Measurements from ENCODE around the gene GPR153.
"Not testable (repeated sequence)": the region's sequence is repeated elsewhere in the genome, so short reads cannot be mapped to it uniquely, and the experiment has no call there.

GPR153 gene

GRCh38 chr1:6260961-6261614 is at the start of gene GPR153:
Gene GPR153, minus strand, starts transcription at chr1:6261098. Its CDS starts 6,193 bp downstream, at chr1:6254905.
- DNase-seq = no peak

DNA sequence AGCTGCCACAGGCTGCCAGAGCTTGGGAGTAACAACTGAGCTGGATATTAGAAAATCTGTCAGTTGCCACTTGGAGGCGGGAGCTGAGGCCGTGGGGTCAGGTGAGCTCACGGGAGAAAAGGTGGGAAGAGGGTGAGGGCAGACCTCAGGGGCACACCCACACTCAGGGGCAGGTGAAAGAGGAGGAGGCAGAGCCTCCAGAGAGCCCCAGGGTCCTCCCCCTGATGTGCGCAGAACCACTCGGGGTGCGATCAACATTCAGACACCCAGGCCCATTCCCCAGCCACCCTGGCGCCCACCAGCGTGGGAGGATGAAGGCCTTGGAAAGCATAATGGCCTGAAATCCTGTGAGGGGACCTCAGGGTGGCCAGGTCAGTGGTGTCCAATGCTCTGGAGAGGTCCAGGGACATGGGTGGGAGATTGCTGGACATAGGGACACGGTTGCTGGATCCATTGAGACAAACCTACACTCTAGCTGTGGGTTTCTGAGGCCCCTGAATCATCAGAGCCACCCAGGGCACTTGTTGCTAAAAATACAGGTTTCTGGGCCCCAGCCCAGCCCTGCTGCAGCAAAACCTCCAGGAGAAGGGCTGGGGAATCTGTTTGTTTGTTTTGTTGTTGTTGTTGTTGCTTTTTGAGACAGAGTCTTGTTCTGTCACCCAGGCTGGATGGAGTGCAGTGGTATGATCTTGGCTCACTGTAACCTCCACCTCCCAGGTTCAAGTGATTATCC is 49.4 kb upstream of the GPR153 start:
- no peak for DNase-seq

DNA sequence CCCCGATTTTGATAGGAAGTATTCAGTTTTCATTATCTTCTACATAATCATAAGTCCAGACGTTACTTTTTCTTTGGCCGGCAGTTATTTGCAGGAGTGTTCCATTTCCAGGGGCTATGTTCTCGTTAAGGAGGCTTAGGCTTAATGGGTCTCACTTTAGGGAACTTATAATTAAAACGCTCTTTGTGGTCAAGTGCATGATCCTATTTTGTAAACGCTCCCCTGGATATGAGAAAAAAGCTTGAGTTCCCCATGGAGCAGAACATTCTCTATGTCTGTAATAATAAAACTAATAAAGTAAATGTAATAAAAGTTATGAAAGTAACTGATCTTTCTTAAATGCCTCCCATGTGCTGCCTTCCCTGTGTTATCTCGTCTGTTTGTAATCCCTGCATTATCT is 48.7 kb upstream of the GPR153 start:
- DNase-seq = no peak

GRCh38 chr1:6308449-6308848 is 47.6 kb upstream of the GPR153 start:
- DNase-seq = no peak

DNA sequence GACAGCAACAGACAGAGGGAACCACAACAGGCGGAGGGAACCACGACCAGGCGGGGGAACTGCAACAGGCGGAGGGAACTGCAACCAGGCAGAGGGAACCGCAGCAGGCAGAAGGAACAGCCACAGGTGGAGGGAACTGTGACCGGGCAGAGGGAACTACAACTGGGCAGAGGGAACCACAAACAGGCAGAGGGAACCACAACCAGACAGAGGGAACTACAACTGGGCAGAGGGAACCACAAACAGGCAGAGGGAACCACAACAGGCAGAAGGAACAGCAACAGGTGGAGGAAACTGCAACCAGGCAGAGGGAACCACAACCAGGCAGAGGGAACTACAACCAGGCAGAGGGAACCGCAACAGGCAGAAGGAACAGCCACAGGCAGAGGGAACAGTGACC is 46.8 kb upstream of the GPR153 start:
- not testable (repeated sequence) for DNase-seq

- DNase-seq = no peak
These were observed 46.2 kb upstream of the GPR153 start for GRCh38 chr1:6307099-6307498.

GRCh38 chr1:6303397-6304012 is 42.6 kb upstream of the GPR153 start:
- no peak for DNase-seq

GRCh38 chr1:6302568-6302967 is 41.7 kb upstream of the GPR153 start:
- DNase-seq = no peak

DNA sequence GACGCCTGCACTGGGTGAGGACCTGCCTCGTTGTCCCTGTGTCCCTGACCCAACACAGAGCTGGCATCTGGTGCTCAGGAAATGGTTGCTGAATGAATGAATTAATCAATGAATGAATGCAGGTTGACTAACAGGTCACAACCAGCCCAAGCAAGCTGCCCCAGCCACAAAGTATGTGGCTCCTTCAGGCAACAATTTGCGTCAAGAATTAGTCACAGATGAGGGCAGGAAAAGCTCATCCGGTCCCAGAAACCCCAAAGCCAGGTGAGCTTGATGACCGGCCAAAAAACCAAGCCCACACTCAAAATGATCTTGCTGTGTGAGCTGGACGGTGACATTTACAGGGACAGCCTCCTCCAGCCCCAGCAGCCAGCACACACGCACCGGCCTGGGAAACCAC is 40.6 kb upstream of the GPR153 start:
- no peak for DNase-seq

- no peak for DNase-seq
These were observed 39.6 kb upstream of the GPR153 start for GRCh38 chr1:6300342-6301048.

DNA sequence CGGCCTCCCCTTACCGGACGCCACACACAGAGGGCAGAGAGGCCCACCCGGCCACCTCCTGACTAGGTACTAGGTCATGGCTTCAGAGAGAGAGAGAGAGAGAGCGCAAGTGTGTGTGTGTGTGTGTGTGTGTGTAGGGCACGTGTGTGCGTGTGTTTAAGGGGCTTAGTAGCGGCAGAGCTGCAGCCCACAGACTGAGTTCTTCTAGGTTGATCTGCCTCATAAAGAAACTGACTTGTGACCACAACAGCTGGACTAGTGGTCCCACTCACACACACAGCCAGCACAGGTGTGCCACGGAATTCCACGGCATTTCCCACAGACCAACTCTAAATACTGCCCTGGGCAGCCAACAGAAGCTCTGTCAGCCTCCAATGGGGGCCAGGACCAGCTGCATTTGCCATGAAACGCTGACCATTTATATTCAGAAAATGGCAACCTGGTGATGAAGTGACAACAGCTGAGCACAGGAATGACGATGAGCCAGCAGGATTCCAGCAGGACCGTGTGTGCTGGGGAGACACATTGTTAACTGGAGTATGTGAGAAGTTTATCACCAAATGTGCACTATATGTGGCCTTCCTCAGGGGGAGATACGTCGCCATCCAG is 38.8 kb upstream of the GPR153 start:
- no peak for DNase-seq

DNA sequence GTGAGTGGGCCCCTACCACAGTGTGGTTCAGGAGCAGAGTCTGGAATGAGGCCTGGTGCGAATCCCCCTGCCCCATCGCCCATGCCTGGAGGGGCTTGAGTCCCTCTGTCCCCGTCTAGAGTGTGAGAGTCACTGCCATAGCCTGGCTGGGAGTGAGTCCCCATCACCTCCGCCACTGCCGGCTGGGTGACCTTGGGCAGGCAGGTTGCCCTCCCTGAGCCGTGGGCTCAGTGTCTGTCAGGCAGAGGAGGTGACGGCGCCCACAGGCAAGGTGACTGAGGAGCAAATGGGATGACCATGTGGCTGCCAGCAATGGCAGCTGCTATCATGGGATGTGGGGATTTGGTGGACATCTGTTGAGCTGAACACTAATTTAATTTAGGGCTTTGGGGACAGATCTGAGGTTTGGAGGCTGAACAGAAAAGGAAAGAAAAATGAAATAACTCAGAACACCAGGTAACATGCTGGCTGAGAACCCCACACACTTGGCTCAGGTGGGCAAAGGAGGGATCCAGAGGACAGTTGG is 38.1 kb upstream of the GPR153 start:
- DNase-seq = no peak

DNA sequence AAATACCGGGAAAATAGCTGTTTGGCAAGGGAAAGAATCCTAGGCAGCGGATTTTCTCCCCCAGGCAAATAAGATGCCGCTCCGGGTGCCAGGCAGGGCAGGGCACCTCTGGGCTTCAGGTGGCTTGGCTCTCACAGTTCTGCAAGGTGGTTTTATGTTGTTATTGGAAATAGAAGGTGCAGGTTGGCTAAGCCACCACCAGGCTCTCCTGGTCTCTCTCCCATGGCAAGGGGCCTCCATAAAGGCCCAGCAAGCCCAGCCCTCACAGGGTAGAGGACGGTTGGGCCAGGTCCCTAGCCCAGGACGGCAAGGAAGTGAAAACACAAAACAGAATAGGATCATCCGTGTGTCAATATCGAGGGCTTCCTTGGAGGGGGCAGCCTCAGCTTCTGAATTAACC is 37.6 kb upstream of the GPR153 start:
- no peak for DNase-seq

DNA sequence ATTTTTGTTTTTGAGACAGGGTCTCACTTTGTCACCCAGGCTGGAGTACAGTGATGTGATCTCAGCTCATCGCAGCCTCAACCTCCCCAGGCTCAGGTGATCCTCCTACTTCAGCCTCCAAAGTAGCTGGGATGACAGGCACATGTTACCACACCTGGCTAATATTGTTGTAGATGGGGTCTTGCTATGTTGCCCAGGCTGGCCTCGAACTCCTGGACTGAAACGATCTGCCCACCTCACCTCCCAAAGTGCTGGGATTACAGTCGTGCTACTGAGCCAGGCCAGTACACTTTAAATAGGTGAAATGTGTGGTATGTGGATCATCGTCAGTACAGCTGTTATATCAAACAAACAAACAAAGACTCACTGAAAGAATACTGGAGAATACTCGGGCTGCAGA is 35.0 kb upstream of the GPR153 start:
- no peak for DNase-seq

DNA sequence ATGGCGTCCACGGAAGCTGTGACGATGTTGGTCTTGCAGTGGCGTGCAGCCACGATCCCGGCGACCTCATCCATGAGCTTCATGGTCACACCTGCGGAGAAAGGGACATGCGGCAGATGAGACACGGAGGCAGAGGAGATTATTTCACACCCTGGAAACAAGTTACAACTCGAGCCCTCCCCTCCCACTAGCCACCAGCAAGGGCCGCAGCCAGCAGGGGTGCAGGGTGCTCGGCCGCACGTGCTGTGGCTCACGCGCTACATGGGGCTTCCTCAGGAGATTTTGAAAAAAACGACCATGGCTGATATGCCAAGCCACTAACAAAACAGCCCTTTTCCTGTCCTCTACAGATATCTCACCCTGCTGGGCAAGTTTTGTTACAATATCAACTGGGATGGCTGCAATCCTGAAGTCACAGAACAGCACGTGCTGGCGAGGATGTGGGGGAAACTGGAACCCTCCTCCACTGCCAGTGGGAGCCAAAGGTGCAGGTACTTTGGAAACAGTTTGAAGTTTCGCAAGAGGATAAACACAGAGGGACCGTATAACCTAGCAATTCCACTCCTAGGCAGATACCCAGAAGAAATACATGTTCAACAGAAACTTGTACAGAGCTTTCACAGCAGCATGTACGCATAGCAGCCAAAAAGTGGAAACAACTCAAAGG is 34.1 kb upstream of the GPR153 start:
- DNase-seq = no peak

GRCh38 chr1:6294080-6294889 is 33.4 kb upstream of the GPR153 start:
- no peak for DNase-seq

DNA sequence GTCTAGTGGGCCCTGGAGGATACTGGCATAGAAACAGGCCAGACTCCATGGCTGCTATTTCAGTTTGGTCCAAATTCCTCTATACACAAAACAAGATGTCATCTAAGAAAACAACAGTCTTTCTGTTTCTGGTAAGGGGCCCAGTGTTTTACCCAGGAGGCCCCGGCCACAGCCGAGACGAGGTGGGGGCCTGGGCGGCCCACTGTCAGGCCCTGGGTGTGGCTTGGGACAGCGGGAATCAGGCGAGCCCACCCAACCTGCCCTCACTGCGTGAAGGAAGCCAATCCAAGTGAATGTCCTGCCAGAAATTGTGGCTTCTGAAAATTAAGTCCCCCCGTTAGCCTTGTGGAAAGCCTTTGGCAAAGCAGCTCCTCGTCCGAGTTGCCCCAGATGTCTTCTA is 31.2 kb upstream of the GPR153 start:
- DNase-seq = no peak

DNA sequence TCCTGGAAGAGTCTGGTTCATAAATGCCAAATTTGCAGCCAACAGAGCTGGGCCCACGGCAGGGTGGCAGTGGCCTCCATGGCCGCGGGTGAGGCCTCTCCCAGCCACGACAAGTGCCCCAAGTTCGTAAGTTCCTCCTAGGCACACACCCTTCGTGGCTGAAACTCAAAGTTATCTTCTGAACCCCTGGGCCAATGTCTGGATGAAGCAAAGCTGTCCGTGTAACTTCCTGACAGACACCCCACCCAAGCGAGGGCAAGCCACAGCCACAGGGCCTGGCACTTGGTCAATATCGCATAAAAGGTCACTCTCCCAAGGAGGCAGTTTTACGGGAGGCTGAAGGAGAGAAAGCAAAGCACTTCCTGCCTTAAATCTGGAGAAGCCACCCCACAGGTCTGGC is 27.8 kb upstream of the GPR153 start:
- no peak for DNase-seq

- DNase-seq = no peak
These were observed 27.1 kb upstream of the GPR153 start for GRCh38 chr1:6288026-6288425.

DNA sequence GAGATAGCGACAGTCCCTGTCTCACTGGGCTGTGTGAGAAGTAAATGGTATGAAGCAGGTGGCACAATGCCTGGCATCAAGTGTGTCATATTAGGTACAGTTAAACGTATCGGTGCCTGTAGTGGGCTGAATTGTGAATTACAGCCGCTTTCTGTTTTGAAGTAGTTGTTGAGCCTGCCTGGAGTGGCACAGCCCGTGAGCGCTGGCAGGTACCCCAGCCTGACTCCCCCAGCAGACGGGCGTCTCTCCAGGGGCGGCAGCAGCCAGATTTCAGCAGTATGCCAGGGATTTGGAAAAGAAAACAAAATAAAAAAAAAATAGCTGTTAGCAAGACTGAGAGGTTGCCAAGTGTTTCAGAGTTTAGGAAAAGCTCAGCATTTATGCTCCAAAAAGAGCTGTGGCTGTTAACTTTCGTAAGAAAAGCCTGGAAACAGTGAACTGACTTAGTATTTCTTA is 26.6 kb upstream of the GPR153 start:
- DNase-seq = no peak

DNA sequence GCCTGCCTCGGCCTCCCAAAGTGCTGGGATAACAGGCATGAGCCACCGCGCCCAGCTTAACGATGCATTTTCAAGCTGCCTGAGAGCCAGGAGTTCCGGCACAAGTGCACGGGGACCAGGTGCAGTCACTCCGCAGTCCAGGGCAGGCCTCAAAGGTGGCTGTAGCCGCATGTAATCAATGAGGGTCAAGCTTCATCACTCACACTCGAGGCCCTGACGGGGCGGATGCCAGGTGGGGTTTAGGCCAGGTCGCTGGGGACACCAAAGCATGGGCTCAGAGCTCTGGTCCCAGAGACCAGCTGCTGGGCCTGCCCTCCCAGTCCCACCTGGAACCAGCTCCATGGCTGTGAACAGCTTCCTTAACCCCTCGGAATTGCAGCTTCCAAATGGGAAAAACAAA is 26.1 kb upstream of the GPR153 start:
- no peak for DNase-seq
